ENCODE data around the gene THOC2. TPM values are rescaled to one million over a fixed set of nuclear protein-coding genes. Genes with fewer than 3 reads are reported as not detected.
"Not testable (repeated sequence)": the region's sequence is repeated elsewhere in the genome, so short reads cannot be mapped to it uniquely, and the experiment has no call there.

Gene THOC2
- total RNA-seq, 6 donors from 2014 or later = 63.0 to 229 (median 103) TPM

DNA sequence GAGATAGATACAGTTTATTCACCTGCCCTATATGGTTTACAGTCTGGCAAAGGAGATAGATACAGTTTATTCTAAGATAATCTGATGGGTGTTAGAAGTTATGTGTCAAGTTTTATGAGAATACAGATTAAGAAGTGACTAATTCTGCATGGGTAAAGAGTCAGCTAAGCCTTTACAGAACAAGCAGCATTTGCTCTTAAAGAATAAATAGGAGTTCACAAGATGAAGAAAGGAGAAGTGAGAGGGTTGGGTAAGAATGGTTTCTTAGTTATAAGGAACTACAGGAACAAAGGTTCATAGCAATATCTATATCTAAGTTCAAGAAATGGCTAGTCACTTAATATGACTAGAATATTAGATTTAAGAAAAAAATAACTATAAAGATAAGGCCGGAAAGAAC is 47.6 kb downstream of the THOC2 start:
- WGBS, 2 donors = 76 to 78% methylated on average over 1 of the region's 1 CpG
- TF ChIP-seq EP300 (IDR thresholded peaks at IDR 0.05) (no peak), POLR2AphosphoS5 (IDR thresholded peaks at IDR 0.05) (no peak), POLR2A (IDR thresholded peaks at IDR 0.05) (no peak), CTCF (IDR thresholded peaks at IDR 0.05) (no peak)
- ATAC-seq (ENCODE audit: low FRiP score in 2 of 2) = no peak

DNA sequence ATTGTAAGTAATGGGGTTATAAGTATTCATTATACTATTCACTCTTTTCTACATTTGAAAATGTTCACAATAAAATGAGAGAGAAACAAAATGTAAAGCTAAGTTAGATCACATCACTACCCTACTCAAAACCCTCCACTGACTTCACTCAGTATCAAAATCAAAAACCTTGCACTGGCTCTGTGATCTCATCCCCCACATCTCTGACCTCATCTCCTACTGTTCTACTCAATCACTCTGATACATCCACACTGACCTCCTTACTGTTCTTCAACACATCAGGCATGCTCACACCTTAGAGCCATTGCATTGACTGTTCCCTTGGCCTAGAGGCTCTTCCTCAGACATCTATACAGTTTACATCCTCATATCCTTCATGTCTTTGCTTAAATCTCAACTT is 50.7 kb downstream of the THOC2 start:
- H3K4me1 ChIP-seq = no peaks in the 10 kb centered on the region
- H3K9me3 ChIP-seq = no peaks in the 10 kb centered on the region
- DNase-seq (no peak), ATAC-seq (ENCODE audit: low FRiP score in 2 of 2) (no peak)
- no peak for TF ChIP-seq POLR2A (IDR thresholded peaks at IDR 0.05)
- no peak overlapping the region for H3K4me3 ChIP-seq
- no peak overlapping the region for H3K27ac ChIP-seq
- no peaks in the 10 kb centered on the region for H3K27me3 ChIP-seq
- peaks cover 0 to 12% (median 0%) of the 10 kb centered on the region in 4 donors for H3K36me3 ChIP-seq

More for the DNA sequence above, 47.6 kb downstream of the THOC2 start:
- Histone ChIP-seq H3K9me3 (no peaks in the 10 kb centered on the region), H3K4me1 (no peaks in the 10 kb centered on the region), H3K36me3 (peaks cover 0 to 3% (median 0%) of the 10 kb centered on the region in 4 donors), H3K27me3 (no peaks in the 10 kb centered on the region), H3K27ac (no peak overlapping the region), H3K4me3 (no peak overlapping the region)
- no peak for DNase-seq

GRCh38 chrX:123679733-123680460 is 53.0 kb downstream of the THOC2 start:
- H3K36me3 ChIP-seq = peaks cover 0 to 12% (median 0%) of the 10 kb centered on the region in 4 donors
- H3K27me3 ChIP-seq; H3K4me1 ChIP-seq; DNase-seq; H3K9me3 ChIP-seq; ATAC-seq (ENCODE audit: low FRiP score in 2 of 2); H3K27ac ChIP-seq; H3K4me3 ChIP-seq: not testable (repeated sequence)
- WGBS, 2 donors = 68 to 75% methylated on average over 9 to 15 of the region's 15 CpGs

- 83 to 100% methylated on average over 1 to 2 of the region's 2 CpGs for WGBS, 2 donors
- DNase-seq (no peak), ATAC-seq (ENCODE audit: low FRiP score in 2 of 2) (no peak)
- peaks cover 0 to 16% (median 0%) of the 10 kb centered on the region in 4 donors for H3K36me3 ChIP-seq
- TF ChIP-seq POLR2A (IDR thresholded peaks at IDR 0.05) (no peak), EP300 (IDR thresholded peaks at IDR 0.05) (no peak), POLR2AphosphoS5 (IDR thresholded peaks at IDR 0.05) (no peak), CTCF (IDR thresholded peaks at IDR 0.05) (no peak)
- H3K27me3 ChIP-seq = no peaks in the 10 kb centered on the region
- H3K4me3 ChIP-seq = no peak overlapping the region
- H3K4me1 ChIP-seq = no peaks in the 10 kb centered on the region
- no peaks in the 10 kb centered on the region for H3K9me3 ChIP-seq
- no peak overlapping the region for H3K27ac ChIP-seq
Measured at GRCh38 chrX:123675154-123675553, 57.7 kb downstream of the THOC2 start.

DNA sequence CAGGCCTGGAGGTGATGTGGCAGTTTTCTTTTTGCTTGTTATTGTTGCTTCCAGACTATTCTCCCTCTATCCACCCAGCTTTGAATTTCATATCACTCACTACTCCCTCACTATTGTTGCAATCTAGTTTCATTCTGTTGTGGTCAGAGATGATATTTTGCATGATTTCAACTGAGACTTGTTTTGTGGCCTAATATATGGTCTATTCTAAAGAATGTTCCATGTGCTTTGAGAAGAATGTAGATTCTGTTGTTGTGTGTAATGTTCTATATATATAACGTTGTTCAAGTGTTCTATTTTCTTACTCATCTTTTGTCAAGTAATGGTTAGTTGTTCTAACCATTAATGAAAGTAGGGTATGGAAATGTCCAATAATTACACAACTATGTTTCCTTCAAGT is 59.0 kb downstream of the THOC2 start:
- Histone ChIP-seq H3K4me1 (no peaks in the 10 kb centered on the region), H3K9me3 (no peaks in the 10 kb centered on the region), H3K27ac (no peak overlapping the region), H3K4me3 (no peak overlapping the region), H3K36me3 (peaks cover 0 to 16% (median 0%) of the 10 kb centered on the region in 4 donors), H3K27me3 (no peaks in the 10 kb centered on the region)
- DNase-seq (no peak), ATAC-seq (ENCODE audit: low FRiP score in 2 of 2) (no peak)
- no peak for TF ChIP-seq EP300 (IDR thresholded peaks at IDR 0.05)
- no peak for TF ChIP-seq POLR2A (IDR thresholded peaks at IDR 0.05)
- no peak for TF ChIP-seq CTCF (IDR thresholded peaks at IDR 0.05)
- no peak for TF ChIP-seq POLR2AphosphoS5 (IDR thresholded peaks at IDR 0.05)
- WGBS, 2 donors = 66 to 89% methylated on average over 1 of the region's 1 CpG

- ATAC-seq (ENCODE audit: low FRiP score in 2 of 2) (peak in 1 of 2 donors; percentile 97), DNase-seq (no peak)
- TF ChIP-seq POLR2AphosphoS5 (IDR thresholded peaks at IDR 0.05) (peak in 1 of 2 donors; percentile 71), CTCF (IDR thresholded peaks at IDR 0.05) (no peak), EP300 (IDR thresholded peaks at IDR 0.05) (peak in 2 of 4 donors; percentile 70 to 96)
- no peak overlapping the region for H3K4me3 ChIP-seq
- WGBS, 2 donors = 71 to 80% methylated on average over 3 of the region's 3 CpGs
- no peaks in the 10 kb centered on the region for H3K9me3 ChIP-seq
- H3K36me3 ChIP-seq = peaks cover 0 to 24% (median 4%) of the 10 kb centered on the region in 4 donors
- no peaks in the 10 kb centered on the region for H3K27me3 ChIP-seq
- peak overlapping the region in 1 of 4 donors; percentile 53 for H3K27ac ChIP-seq
- H3K4me1 ChIP-seq = no peaks in the 10 kb centered on the region
Measured at GRCh38 chrX:123665197-123665596, 67.7 kb downstream of the THOC2 start.

Data from upper lobe of left lung (tissue), 6 donors.